Ovary (tissue), 9 donors: ENCODE data around the gene OBSCN. TPM values are rescaled to one million over a fixed set of nuclear protein-coding genes. Genes with fewer than 3 reads are reported as not detected.

Experiments used
- DNase-seq, 5 donors: peaks; one replicate each; pipeline ENCODE4 v3.0.0-alpha.2; 2019 to 2020
- H3K27ac ChIP-seq, 2 donors: fragments of 200-600 bp; one replicate each; pipeline versions ENCODE4 v1.5.1 to v1.8.0; 2019 to 2022
- H3K27me3 ChIP-seq: fragments of 200-600 bp; one replicate; pipeline ENCODE4 v1.8.0; 2022
- H3K36me3 ChIP-seq: fragments of 200-600 bp; sonication (generic); one replicate; pipeline ENCODE4 v1.5.1; 2019
- H3K4me1 ChIP-seq: one replicate; pipeline ENCODE4 v1.8.1; 2013; ENCODE audit warnings: mild to moderate bottlenecking, moderate library complexity; ENCODE audit not compliant: insufficient read depth
- H3K4me3 ChIP-seq: fragments of 200-600 bp; sonication (generic); one replicate; pipeline ENCODE4 v1.5.1; 2017
- H3K9me3 ChIP-seq, 2 donors: fragments of 200-600 bp in 1 of 2; sonication (generic) in 1 of 2; one replicate each; pipeline versions ENCODE4 v1.5.1 to v1.8.1; 2013 to 2019; ENCODE audit warnings: mild to moderate bottlenecking in 1 of 2, moderate library complexity in 1 of 2
- EP300 ChIP-seq: sonication (generic); formaldehyde crosslinking; IDR thresholded peaks from one replicate; pipeline ENCODE4 v1.6.1; 2017; ENCODE audit warnings: antibody characterized with exemption
- POLR2A ChIP-seq: fragments of 450-650 bp; IDR thresholded peaks from one replicate; pipeline ENCODE4 v1.6.1; 2017; ENCODE audit warnings: antibody characterized with exemption, mild to moderate bottlenecking, moderate library complexity
- WGBS, 3 donors: extraction: QIAGEN DNeasy Blood & Tissue Kit in 1 of 3; methylation state at CpG; one replicate each; pipeline versions ENCODE4 v1.1.5 to v1.1.7; 2013 to 2017; 5-methylcytosine and 5-hydroxymethylcytosine counted together
- intact Hi-C, 4 donors: fragments of 100-400 bp; cut with DNase I; formaldehyde crosslinking; loops; one replicate each; pipeline versions ENCODE4 v1.11.0 to v1.15.1; 2022 to 2023
- polyA plus RNA-seq, 2 donors: library from polyadenylated mRNA; stranded (reverse); fragments of 200-250 nt in 1 of 2; fragments of 350-450 nt in 1 of 2; fragmentation: Illumina TruSeq in 1 of 2; extraction: RNeasy Lipid Tissue Mini Kit (QIAGEN cat#74804) in 1 of 2; gene quantifications; one replicate each; pipeline ENCODE4 v1.2.3, GENCODE V29; 2013 to 2014
- total RNA-seq, 7 donors: library from RNA; depleted of rRNA in 2 of 7; stranded (reverse); fragments of >200 nt in 2 of 7; fragmentation: NEBNext Ultra II Directional in 3 of 7; extraction: Animal tissue kit (Norgen Biotek cat#: 25700) in 3 of 7; gene quantifications; one replicate each; pipeline versions ENCODE4 v1.1.0 to v1.2.4, GENCODE V29; 2016 to 2023
- TF ChIP-seq, protein P1 (sequence below), 3 donors: fragments of 450-650 bp in 2 of 3; fragments of 200-600 bp in 1 of 3; IDR thresholded peaks; one replicate each; pipeline versions ENCODE4 v1.5.1 to v1.8.0; 2016 to 2022; ENCODE audit warnings: antibody characterized with exemption in 3 of 3, mild to moderate bottlenecking in 1 of 3
- donor health status: DM: no; HTN: no; CAD: no; lungs with moderate emphysema.
- donor health status: DM: no; HTN: no; CAD: no.
- donor health status: Bipolar disorder and iron deficiency.
- donor health status: DM: yes; HTN: yes; CAD: no.
- donor health status: DM: no; HTN: no; CAD: no.
- donor health status: DM: yes; HTN: yes; CAD: no.

Gene OBSCN
- total and polyA plus RNA-seq, 9 donors, result 3.5 to 37.1 (median 29.0) TPM

- peak in 2 of 5 donors; percentile 3 to 18 for DNase-seq
- TF ChIP-seq, protein P1, sequence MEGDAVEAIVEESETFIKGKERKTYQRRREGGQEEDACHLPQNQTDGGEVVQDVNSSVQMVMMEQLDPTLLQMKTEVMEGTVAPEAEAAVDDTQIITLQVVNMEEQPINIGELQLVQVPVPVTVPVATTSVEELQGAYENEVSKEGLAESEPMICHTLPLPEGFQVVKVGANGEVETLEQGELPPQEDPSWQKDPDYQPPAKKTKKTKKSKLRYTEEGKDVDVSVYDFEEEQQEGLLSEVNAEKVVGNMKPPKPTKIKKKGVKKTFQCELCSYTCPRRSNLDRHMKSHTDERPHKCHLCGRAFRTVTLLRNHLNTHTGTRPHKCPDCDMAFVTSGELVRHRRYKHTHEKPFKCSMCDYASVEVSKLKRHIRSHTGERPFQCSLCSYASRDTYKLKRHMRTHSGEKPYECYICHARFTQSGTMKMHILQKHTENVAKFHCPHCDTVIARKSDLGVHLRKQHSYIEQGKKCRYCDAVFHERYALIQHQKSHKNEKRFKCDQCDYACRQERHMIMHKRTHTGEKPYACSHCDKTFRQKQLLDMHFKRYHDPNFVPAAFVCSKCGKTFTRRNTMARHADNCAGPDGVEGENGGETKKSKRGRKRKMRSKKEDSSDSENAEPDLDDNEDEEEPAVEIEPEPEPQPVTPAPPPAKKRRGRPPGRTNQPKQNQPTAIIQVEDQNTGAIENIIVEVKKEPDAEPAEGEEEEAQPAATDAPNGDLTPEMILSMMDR (IDR thresholded peaks at IDR 0.05), result no peak
- TF ChIP-seq POLR2A, result no peak
- TF ChIP-seq EP300, result no peak
- Histone ChIP-seq H3K27me3 (no peaks in the 10 kb centered on the region), H3K27ac (no peak overlapping the region), H3K4me1 (no peaks in the 10 kb centered on the region), H3K9me3 (no peaks in the 10 kb centered on the region), H3K36me3 (no peaks in the 10 kb centered on the region), H3K4me3 (no peak overlapping the region)
- WGBS, 3 donors, result 86 to 91% (median 87%) methylated on average over 6 of the region's 6 CpGs
- intact Hi-C loops, result no loop called here
Measured at GRCh38 chr1:228304766-228305395, 97.0 kb downstream of the OBSCN start.

DNA sequence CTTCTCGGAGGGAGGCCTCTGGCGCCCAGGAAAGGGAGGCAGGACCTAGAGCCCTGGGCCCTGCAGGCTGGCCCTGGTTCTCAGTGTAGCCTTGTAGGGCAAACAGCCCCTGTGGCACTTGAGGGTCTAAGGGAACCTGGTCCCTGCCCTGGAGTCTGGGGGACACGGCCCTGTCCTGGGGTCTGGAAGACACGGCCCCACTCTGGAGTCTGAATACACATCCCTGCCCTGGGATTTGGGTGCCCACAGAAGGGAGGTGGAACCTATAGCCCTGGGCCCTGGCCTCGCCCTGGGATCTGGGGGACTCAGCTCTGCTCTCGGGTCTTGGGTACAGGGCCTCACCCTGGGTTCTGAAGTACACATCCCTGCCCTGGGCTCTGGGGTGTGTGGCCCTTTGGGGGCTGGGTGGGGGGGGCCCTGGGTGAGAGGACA lies 97.9 kb downstream of the OBSCN start:
- Histone ChIP-seq H3K4me3 (no peak overlapping the region), H3K27ac (no peak overlapping the region), H3K9me3 (no peaks in the 10 kb centered on the region), H3K27me3 (no peaks in the 10 kb centered on the region), H3K36me3 (no peaks in the 10 kb centered on the region), H3K4me1 (no peaks in the 10 kb centered on the region)
- DNase-seq, result peak in 1 of 5 donors; percentile 16
- 85 to 92% (median 87%) methylated on average over 6 of the region's 6 CpGs for WGBS, 3 donors
- TF ChIP-seq, protein P1 (IDR thresholded peaks at IDR 0.05), result no peak
- no peak for TF ChIP-seq EP300
- no peak for TF ChIP-seq POLR2A
- intact Hi-C loops, result no loop called here

- intact Hi-C loops, result no loop called here
- DNase-seq, result peak in 4 of 5 donors; percentile 10 to 28 (median 14)
- no peaks in the 10 kb centered on the region for H3K36me3 ChIP-seq
- H3K27ac ChIP-seq, result no peak overlapping the region
- H3K27me3 ChIP-seq, result no peaks in the 10 kb centered on the region
- H3K9me3 ChIP-seq, result no peaks in the 10 kb centered on the region
- no peak overlapping the region for H3K4me3 ChIP-seq
- 45 to 56% (median 54%) methylated on average over 35 of the region's 35 CpGs for WGBS, 3 donors
- TF ChIP-seq, protein P1 (IDR thresholded peaks at IDR 0.05), result no peak
- no peak for TF ChIP-seq POLR2A
- H3K4me1 ChIP-seq, result no peaks in the 10 kb centered on the region
Measured at GRCh38 chr1:228306275-228307217, 98.7 kb downstream of the OBSCN start.

DNA sequence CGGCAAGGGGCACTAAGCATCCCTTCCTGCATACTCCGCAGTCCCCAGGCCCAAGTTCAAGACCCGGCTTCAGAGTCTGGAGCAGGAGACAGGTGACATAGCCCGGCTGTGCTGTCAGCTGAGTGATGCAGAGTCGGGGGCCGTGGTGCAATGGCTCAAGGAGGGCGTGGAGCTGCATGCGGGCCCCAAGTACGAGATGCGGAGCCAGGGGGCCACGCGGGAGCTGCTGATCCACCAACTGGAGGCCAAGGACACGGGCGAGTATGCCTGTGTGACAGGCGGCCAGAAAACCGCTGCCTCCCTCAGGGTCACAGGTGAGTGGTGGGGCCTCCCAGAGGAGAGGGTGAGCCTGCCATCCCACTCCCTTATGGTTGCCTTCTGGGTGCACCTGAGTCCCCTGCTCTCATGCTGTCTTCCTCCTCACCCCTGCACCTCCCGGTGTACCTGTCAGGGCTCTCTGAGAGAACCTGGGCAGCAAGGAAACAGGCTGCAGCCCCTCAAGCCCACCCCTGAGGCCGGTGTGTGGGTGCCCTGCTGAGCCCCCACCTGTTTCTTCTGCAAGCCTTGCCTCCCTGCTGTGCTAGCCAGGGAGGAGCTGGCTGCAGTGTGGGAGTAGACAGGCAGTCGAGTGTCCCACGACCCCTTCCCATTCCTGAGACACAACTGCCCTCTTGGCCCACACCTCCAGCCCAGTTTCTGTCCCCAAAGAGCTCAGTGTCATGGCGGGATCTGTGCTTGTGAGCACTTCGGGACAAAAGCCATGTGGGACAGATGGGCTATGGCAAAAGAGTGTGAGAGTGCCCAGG lies 99.6 kb downstream of the OBSCN start:
- DNase-seq, result peak in 3 of 5 donors; percentile 11 to 24 (median 14)
- H3K36me3 ChIP-seq, result no peaks in the 10 kb centered on the region
- no peak overlapping the region for H3K27ac ChIP-seq
- WGBS, 3 donors, result 28 to 52% (median 37%) methylated on average over 22 of the region's 22 CpGs
- peaks cover 0 to 5% of the 10 kb centered on the region in 2 donors for H3K9me3 ChIP-seq
- H3K4me3 ChIP-seq, result no peak overlapping the region
- intact Hi-C loops, result no loop called here
- TF ChIP-seq POLR2A (no peak), EP300 (no peak)
- TF ChIP-seq, protein P1 (IDR thresholded peaks at IDR 0.05), result no peak
- no peaks in the 10 kb centered on the region for H3K4me1 ChIP-seq
- no peaks in the 10 kb centered on the region for H3K27me3 ChIP-seq
